HG03025 (cell line): ENCODE data around the gene PNLDC1.

Experiments used
- ATAC-seq: cut with Tn5 transposase; IDR thresholded peaks from one replicate; pipeline ENCODE4 v1.9.1; 2021; ENCODE audit warnings: mild to moderate bottlenecking, moderate library complexity; ENCODE audit not compliant: unreplicated experiment, low FRiP score

PNLDC1 gene, protein sequence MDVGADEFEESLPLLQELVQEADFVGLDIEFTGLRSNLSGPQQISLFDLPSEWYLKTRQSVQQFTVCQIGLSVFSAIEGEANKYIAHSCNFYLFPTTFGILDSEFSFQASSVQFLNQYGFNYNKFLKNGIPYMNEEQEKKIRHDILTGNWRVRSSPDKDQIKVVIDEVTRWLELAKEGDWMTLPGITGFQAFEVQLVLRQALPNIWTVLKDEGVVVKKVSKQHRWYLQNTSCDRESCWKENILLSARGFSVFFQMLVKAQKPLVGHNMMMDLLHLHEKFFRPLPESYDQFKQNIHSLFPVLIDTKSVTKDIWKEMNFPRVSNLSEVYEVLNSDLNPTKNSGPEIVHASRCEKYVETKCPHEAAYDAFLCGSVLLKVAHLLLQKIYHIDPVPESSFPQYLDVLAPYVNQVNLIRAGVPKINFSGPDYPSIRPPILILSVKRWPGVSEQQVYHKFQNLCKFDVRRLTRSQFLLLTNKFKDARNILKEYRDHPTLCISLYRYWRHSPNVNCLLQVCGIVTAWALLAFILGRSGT

DNA sequence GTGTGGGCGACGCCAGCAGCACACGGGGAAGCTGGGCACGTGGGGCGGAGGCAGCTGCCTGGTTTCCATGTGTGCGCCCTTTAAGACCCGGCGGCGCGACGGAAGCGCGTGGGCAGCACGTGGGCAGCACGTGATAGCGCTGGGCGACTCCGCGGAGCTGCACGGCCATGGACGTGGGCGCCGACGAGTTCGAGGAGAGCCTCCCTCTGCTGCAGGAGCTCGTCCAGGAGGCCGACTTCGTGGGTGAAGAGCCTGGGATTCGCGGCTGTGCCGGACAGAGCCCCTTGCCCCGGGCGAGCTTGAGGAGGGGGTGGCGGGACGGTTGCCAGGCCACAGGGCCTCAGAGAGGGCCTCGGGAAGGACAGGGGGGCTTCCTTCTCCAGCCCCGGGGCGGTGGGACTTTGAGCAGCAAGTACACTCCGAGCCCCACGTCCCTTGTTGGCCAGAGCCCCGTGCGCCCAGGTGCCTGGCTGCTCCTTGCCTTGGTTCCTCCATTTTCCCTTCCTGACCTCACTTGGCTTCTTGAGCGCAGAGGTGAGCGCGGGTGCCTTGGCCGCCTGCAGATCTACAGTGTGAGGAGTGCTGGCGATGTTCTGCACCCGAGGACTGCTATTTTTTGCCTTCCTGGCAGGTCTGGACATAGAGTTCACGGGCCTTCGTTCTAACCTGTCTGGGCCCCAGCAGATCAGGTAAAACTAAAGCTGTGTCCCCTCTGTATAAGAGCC is at the start of gene PNLDC1:
Gene PNLDC1, plus strand, starts transcription at position 136 of the 725 bp plus-strand sequence. Its CDS starts 32 bp downstream, at position 168.
- no peak for ATAC-seq

DNA sequence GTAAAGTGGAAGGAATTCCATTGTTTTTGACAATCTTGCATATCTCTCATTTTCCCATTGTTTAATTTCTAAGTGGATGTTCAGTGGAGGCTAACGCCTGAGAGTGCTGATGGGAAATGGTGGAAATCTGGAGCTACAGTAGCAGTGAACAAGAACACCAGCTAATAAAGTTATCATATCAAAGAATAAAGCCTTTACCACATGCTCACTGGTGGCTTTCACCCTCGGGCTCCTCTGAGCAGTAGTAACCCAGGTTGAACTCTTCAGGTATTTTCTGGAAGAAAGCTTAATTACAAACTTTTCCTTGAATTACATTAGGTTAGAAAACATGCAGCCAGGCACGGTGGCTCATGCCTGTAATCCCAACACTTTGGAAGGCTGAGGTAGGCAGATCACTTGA is 48.6 kb upstream of the PNLDC1 start:
- ATAC-seq = no peak

DNA sequence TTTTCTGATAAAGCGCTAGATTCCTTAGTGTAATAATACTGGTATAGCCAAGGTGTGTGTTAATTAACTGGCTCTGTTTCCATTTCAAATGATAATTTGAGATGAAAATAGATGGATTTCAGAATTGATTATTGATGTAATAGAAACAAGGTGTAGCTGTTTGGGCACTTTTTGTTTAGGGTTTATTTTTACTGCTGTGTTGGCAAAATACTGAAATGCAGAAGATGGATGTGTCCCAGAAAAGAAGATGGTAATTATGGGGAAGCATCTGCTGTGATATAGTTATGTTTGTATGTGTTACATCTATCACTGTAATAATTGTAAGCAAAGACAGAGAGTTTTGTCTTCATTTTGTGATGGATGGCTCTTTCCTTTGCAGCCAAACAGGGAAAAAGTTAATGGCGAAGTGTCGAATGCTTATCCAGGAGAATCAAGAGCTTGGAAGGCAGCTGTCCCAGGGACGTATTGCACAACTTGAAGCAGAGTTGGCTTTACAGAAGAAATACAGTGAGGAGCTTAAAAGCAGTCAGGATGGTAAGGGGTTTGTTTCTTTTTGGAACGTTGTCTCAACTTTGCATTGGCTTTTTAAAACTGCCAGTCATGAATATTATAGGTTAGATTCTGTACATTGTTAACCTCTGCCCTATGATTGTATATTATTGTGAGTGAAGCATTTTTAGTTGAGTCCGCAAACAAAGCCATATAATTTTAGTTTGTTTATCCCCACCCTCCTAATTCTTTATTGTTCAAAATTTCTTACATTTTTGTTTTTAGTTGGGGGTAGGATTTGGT is 46.8 kb upstream of the PNLDC1 start:
- ATAC-seq = no peak

DNA sequence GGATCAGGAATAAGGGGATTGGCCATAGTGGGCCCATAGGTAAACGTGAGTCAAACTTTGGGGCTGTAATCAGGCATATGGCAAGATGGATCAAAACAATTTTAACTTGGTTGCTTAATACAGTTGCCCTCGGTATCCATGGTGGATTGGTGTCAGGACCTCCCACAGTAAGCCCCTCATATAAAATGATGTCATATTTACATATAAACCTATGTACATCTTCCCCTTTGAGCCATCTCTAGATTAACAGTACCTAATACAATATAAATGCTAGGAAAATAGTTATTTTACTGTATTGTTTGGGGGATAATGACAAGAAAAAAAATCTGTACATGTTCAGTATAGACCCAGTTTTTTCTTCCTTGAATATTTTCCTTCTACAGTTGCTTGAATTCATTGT is 45.7 kb upstream of the PNLDC1 start:
- ATAC-seq = no peak

DNA sequence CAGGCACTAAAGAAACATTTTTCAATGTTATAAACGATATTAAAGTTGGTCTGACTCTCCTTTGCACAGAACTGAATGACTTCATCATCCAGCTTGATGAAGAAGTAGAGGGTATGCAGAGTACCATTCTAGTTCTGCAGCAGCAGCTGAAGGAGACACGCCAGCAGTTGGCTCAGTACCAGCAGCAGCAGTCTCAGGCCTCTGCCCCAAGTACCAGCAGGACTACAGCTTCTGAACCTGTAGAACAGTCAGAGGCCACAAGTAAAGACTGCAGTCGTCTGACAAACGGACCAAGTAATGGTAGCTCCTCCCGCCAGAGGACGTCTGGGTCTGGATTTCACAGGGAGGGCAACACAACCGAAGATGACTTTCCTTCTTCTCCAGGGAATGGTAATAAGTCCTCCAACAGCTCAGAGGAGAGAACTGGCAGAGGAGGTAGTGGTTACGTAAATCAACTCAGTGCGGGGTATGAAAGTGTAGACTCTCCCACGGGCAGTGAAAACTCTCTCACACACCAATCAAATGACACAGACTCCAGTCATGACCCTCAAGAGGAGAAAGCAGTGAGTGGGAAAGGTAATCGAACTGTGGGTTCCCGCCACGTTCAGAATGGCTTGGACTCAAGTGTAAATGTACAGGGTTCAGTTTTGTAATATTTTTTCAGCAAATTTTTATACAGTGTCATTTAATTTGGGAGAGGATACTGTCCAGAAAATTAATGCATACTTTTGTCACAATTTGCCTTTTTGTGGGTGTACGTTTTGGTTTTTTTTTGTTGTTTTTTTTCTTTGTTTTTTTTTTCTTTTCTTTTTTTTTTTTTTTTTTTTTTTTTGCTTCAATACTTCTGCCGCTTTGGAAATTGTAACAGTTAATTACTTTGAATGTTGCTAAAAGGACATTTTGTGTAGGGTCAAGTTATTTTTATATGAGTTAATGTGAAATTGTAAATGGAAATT is 44.8 kb upstream of the PNLDC1 start:
- ATAC-seq = no peak

DNA sequence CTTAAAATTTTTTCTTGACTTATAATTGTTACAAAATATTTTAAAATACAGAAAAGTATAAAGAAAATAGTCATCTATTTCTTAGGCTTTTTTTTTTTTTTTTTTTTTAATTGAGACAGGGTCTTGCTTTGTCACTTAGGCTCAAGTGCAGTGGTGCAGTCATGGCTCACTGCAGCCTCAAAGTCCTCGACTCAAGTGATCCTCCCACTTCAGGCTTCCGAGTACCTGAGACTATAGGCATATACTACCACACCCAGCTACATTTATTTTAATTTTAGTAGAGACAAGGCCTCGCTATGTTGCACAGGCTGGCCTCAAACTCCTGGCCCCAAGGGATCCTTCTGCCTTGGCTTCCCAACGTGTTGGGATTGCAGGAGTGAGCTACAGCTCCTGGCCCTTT is 43.6 kb upstream of the PNLDC1 start:
- ATAC-seq = no peak

DNA sequence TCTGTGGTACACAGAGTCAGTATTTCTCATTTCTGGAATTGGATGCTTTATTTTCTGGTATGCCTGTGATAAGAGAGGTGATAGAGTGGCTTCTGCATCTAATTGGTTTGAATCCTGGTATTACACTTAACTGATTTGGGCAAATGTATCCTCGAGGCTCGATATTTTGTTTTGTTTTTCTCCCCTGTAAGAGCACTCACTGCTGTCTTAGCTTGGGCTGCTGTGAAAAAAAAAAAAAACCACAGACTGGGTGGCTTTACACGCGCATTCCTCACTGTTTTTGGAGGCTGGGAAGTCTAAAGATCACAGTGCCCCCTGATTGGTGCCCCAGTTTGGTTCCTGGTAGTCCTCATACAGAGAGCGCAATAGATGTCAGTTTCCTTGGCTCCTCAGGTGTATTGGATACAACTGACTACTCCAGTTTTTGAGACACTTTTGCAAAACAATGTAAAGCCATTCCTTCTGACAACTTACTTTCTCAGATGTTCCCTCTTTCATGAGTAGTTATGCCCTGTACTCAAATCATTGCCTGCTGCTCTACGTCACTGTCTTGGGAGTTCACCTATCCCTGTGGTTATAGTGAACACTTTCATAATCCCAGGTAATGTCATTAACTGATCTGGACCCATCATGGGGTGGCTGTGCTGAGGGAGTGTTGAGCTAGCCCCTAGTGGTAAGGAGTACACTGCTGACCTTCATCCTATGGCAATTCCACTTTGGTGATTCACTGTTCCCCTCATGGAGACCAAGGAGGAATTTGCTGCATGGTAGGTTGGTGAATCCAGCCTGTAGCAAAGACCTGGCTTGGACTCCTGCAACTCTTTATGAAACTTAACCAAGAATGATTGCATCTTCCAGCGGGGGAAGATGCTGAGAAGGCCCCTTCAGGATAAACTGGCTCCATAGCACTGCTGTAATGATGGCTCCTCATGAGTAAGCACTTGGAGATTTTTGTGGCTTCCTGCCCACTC is 41.8 kb upstream of the PNLDC1 start:
- no peak for ATAC-seq

DNA sequence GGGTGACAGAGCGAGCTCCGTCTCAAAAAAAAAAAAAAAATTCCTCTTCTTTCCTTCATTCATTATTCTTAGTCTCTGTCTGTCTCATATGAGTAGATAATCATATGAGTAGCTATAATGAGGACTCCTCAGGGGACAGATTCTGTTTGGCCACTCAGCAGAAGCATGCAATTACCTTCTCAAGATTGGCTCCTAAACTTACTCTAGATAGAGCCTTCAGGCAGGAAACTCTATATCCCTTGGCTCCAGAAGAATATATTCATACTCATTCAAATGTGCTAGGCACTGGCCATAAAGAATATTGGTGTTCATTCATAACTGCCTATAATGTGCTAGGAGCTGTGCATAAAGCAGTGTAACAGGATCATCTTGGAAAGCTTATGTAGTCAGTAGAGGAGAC is 40.4 kb upstream of the PNLDC1 start:
- no peak for ATAC-seq

DNA sequence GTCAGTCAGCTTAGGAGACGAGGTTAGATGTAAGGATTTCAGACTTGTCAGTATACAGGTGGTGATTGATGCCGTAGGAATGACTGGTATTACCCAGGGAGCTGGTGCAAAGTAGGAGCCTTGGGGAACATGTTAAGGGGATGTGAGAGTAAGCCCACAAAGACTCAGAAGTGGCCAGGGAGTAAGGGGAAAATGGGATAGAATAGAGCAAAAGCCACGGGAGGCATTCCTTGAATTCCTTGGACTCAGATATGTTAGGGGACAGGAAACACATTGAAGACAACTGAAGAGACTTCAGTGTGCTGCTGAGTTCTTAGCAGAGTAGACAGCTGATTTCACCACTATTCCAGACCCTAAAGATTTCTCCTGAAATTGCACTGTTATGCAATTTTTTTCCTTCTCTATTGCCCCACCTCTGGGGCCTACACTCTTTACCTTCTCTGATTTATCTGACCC is 39.4 kb upstream of the PNLDC1 start:
- no peak for ATAC-seq

DNA sequence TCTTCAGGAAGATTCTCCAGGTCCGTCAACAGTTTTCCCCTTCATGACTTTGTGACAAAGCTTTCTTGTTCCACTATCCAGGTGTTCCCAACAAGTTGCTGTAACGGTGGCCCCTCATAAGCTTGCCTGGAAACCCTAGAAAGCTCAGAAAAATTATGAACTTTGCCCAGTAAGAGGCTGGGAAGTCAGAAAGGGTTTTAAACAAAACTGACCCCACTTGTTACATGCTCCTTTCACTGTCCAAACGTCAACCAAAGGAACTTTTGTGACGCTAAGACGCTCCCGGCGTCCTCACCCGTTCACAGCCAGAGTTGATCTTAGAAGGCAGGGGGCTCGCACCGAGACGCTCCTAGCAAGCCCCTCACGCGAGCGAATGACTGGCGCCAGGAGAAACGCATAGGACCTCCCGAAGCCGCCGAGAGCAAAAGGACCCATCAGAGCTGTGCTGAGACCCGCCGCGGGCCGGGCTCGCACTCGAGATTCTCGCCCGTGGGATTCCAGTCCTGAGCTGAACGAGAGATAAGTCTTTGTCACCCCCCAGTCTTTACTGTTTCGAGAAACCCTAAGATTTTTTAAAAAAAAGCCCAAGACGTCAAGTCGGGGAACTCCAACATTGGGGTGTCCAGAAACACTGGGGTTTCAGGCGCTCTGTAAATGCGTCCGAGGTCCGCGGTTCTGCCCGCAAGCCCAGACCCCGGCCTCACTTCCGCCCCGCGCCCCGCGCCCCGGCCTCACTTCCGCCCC is 38.8 kb upstream of the PNLDC1 start:
- ATAC-seq = peak; percentile 8

DNA sequence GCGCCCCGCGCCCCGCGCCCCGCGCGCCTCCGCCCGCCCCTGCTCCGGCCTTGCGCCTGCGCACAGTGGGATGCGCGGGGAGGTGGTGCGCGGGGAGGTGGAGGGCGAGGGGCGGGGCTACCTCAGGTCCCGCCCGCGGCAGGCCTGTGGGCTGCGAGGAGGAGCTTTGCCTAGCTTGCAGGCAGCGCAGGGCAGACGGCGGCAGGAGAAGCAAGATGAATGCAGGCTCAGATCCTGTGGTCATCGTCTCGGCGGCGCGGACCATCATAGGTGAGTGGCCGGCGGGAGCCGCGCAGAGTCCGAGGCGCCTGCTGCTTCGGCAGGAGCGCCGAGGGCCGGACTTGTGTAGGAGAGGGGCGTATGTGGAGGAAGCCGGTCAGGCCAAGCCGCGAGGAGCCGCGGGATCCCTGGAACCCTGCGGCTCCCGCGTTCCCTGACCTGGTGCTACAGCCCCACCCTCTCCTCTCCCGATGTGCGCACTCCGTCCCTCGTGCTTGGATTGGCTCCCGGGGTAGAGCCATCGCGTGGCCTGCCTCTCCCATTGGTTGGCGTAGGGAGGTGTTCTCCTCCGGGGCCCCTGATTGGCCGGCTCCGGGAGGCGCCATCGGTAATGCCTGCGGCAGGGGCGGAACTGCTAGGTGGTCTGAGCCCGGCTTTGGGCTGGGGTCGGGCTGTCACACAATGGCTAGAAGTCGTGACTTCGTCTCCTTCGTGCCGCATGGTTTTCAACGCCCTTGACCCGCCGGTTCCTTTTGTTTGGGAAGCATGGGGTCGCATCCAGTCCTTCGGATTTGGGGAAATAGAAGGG is 38.0 kb upstream of the PNLDC1 start, which contains the start of gene ACAT2:
Gene ACAT2, plus strand, starts transcription at position 173 of the 808 bp plus-strand sequence. Its CDS starts 43 bp downstream, at position 216.
- peak; percentile 98 for ATAC-seq

DNA sequence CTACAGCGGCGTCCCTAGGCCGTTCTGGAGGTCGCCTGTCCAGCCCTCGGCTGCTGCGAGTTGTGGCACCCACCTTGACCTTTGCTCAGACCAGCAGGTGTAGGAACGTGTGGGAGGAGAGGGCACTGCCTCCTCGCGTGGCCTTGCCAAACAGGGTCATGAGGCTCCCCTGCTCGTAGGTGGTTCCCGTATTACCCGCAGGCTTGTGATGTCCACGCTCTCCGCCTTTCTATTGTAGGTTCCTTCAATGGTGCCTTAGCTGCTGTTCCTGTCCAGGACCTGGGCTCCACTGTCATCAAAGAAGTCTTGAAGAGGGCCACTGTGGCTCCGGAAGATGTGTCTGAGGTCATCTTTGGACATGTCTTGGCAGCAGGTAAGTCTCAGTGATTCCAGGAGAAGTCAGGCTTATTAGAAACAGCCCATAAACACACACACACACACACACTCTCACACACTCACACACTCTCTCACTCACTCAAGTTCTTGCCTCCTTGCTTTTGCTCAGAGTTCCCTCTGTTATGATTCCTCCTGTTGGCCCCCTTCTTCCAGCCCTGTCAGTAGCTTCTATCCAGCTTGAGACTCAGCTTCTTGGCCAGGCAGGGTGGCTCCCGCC is 37.3 kb upstream of the PNLDC1 start:
- no peak for ATAC-seq

DNA sequence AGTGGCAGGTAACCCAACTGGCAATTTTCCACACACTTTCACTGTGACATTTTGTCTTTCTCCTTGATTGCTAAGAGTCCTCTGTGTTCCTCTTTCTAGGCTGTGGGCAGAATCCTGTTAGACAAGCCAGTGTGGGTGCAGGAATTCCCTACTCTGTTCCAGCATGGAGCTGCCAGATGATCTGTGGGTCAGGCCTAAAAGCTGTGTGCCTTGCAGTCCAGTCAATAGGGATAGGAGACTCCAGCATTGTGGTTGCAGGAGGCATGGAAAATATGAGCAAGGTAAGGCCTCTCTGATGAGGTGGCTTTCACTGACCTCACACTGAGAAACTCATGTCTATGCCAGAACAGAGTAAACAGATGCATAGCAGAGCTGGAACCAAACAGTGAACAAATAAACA is 33.2 kb upstream of the PNLDC1 start:
- ATAC-seq = no peak

DNA sequence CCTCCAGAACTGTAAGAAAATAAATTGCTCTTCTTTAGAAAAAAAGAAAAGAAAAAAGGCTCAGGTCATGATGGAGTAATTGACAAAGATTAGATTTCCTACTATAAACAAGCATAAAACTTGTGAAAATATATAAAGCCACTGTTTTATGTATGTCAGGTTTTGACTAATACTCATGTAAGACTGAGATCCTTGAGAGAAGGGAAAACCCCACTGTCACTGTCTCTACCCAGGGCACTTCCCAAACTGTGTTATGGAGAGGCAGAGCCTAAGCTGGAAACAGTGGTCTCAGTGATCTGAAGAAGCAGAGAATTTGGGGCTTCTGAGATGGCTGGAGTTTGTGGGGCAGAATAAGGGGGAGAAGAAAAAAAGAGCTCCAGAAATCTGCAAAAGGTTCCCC is 30.6 kb upstream of the PNLDC1 start:
- ATAC-seq = no peak

DNA sequence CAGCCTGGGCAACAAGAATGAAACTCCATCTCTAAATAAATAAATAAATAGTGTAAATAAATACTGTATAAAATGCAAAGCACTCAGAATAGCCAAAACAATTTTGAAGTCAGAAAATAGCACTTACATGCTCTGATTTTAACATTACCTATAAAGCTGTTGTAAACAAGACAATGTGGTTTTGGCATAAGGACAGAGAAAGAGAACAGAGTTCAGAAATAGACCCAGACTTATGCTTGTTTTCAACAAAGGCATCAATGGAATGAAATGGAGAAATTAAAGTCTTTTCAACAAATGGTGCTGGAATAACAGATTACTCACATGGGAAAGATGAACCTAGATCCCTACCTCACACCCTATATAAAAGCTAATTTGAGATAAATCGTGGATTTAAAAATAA is 27.9 kb upstream of the PNLDC1 start:
- no peak for ATAC-seq

DNA sequence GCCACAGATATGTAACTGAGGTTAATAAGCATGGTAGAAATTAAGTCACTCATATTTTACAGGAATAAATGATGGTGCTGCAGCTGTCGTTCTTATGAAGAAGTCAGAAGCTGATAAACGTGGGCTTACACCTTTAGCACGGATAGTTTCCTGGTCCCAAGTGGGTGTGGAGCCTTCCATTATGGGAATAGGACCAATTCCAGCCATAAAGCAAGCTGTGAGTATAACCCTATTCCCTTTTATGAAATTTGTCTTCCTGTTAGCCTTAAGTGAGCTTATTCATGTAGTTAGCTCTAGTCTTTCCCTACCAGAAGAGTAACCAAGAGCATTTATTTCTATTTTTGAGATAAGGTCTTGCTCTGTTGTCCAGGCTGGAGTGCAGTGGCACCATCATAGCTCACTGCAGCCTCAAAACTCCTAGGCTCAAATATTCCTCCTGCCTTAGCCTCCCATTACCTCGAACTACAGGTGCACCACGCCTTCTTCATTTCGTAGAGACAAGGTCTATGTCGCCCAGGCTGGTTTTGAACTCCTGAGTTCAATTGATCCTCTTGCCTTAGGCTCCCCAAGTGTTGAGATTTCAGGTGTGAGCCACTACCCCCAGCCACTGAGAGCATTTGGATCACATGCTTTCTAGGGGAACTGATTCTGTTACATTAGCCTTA is 22.7 kb upstream of the PNLDC1 start:
- no peak for ATAC-seq
